ENCODE data around the gene SUCLG2.
"Not testable (repeated sequence)": the region's sequence is repeated elsewhere in the genome, so short reads cannot be mapped to it uniquely, and the experiment has no call there.

The SUCLG2 gene

DNA sequence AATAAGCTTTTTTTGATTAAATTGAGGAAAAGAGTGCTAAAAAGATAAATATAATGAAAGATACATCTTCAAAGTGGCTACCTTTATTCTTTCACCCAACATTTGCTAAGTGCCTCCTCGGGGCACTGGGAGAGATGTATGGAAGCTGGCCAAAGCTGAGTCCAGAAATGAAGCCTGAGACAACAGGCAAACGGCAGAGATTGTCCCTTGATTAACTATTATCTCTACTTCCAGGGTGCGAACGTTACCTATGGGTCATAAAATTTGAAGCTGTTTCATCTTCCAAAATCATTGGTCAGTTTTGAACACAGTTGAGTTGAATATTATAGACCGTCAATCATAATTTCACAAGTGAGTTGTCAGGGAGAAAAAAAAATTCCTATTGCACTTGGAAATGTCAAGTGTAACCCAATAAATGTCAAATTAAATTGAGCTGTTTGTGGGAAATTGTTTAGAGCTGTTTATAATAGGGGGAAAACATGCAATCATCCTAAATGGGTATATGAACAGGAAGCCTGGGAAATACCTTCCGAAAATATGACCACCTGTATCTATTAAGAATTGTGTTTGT, 73.9 kb downstream of the SUCLG2 start:
- intact Hi-C loops (cut with DNase I), result no loop called here
- no peak for DNase-seq

- DNase-seq, result no peak
- intact Hi-C loops (cut with DNase I), result no loop called here
Measured at GRCh38 chr3:67578416-67578815, 76.0 kb downstream of the SUCLG2 start.

- no peak for DNase-seq
- intact Hi-C loops (cut with DNase I), result no loop called here
Measured at GRCh38 chr3:67576441-67576840, 78.0 kb downstream of the SUCLG2 start.

GRCh38 chr3:67569324-67569723, 85.1 kb downstream of the SUCLG2 start:
- intact Hi-C loops (cut with DNase I), result no loop called here

DNA sequence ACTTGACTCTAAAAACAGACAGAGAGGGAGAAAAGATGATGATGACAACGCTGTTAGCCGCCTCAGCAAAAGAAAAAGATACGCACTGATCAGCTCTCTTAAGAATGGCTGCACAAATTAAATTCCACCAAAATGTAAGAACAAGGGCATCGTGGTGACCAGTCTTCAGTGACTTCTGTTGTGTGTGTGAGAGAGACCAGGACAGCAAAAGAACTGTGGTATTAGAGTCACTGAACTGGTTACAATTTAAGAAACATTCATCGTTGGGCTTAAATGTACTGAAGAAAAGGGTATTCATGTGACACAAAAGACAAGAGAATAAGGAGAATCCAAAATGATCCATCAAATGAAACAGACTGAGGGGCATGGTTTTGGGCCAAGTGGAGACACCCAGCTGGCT, 86.5 kb downstream of the SUCLG2 start:
- intact Hi-C loops (cut with DNase I), result no loop called here

More at GRCh38 chr3:67569324-67569723, 85.1 kb downstream of the SUCLG2 start:
- no peak for DNase-seq

GRCh38 chr3:67564973-67565372, 89.4 kb downstream of the SUCLG2 start:
- intact Hi-C loops (cut with DNase I), result no loop called here
- DNase-seq, result no peak

More for the DNA sequence above, 86.5 kb downstream of the SUCLG2 start:
- DNase-seq, result no peak

DNA sequence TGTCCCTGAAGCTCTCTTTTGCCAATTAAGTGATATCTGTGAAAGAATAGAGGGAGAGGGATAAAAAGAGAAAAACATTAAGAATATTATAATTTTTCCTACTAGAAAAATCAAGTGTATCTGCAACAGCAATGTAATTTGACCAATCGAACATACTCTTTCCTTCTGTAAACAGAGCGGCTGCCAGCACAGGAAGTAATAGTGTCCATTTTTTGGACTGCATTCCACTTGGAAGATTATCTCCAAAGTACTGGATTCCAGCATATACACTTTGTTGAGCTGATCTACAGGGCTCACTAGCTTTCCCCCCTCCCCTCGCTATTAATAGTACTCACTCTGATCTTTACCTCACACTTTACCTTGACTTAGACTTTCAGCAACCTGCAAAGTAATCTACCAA, 90.4 kb downstream of the SUCLG2 start:
- intact Hi-C loops (cut with DNase I), result no loop called here
- no peak for DNase-seq

DNA sequence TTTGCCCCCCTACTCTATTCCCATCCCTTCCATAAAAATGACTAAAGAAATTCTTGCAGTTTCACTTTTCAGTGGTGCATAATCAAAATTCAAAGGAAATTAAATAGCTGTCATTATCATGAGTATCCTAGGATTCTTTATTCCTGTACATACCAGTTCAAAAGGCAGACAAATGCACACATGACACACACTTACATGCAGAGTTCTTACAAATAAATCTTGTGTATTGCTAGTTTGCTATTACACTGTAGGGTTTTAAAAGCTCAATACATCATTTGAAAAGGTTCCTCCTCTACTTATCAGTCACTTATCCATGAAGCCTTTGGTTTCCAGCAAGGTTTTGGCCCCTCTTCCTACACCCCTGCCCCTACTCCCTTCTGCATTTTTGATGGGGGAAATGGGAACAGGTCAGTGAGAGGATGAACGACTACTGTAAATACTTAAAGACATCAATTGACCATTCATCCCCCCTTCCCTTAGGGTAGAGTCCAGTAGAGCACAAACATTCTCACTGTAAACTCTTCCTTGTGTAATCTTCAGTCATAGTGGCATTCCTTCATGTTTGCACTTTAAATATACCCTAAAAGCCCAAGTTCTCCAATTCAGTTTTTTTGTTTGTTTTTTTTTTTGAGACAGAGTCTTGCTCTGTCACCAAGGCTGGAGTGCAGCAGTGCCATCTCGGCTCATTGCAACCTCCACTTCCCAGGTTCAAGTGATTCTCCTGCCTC, 92.6 kb downstream of the SUCLG2 start:
- DNase-seq, result no peak
- intact Hi-C loops (cut with DNase I), result no loop called here

- no peak for DNase-seq
- intact Hi-C loops (cut with DNase I), result no loop called here
Measured at GRCh38 chr3:67561266-67561665, 93.1 kb downstream of the SUCLG2 start.

DNA sequence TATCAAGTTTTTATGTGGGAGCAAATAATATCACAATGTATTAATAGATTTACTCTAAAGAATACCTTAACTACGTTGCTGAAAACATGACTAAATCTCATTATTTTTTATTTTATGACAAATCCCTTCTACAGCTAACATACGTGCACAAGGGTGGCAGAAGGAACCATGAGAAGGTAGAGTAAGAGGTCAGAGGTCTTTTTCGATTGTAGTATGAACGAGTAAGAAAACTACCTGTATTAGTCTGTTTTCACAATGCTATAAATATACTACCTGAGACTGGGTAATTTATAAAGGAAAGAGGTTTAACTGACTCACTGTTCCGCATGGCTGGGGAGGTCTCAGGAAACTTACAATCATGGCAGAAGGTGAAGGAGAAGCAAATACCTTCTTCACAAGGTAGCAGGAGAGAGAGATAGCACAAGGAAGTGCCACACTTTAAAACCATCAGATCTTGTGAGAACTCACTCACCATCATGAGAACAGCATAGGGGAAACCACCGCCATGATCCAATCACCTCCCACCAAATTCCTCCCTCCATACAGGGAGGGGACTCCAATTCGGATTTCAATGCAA, 95.3 kb downstream of the SUCLG2 start:
- intact Hi-C loops (cut with DNase I), result no loop called here
- no peak for DNase-seq

DNA sequence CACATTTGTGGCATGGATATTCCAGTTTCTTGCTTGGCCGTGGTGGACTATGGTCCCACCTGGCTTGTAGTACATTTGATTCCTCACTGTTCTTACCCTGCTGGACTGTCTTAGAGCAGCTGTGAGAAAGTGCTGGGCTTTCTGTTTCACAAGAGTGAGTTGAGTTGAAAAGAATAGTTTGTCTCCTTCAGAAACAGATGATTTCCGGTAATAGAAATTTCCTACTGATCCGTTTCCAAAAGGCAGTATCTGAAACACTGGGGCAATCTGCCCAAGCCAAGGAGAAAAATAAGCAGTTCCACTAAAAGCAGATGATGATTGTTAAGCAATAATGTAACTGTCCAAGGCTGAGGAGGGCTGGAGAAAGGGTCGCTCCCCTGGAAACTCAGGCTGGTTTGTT, 96.0 kb downstream of the SUCLG2 start:
- intact Hi-C loops (cut with DNase I), result no loop called here
- DNase-seq, result no peak

DNA sequence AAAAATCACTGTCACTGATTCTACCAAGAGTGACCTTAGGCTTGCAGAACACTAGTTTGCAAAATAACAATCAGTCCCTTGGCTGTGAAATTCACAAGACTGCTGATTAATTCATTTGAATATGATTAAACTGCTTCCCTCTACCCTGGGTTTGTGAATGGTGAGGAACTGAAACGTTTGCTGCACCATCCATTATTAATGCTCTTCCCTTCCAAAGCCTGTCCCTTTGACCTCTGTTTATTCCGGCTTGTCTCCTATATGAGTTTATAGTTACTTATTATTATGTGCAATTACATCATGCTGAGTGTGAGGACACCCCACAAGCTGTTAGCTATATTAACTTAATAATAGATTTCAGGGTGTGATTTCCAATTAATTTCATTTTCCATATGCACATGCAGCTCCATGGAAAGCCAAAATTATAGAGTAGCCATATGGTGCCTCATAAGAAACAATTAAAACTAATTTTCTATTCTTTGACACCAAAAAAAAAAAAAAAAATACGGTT, 96.5 kb downstream of the SUCLG2 start:
- intact Hi-C loops (cut with DNase I), result no loop called here
- DNase-seq, result no peak

DNA sequence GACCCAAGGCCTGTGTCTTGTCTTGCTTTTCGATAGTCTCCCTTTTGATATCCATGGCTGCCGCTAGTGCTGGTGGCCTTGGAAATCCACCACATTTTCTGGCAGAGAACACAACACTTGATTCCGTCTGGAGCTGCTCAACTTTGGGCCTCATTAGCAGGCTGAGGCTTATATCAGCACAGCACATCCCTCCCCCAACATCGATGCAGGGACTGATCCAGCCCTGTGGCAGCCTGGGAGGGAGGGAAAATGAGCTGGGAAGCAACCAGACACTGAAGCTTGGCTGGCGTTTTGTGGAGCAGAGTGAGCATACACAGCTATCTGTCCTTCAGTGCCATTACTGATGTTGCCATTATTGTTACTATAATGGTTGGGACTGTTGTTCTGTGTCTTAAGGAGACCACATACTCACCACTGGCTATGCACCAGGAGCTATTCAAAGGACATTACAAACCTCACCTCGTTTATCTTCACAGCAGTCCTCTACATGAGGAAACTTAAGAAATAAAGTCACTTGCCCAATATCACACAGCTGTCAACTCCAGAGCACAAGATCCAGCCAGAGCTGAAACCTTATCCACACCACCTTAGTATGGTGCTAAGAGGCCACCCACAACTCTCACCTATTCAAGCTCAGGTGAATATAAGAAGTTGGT, 102.9 kb downstream of the SUCLG2 start:
- intact Hi-C loops (cut with DNase I), result no loop called here
- peak in 2 of 42 donors; percentile 8 to 39 for DNase-seq

DNA sequence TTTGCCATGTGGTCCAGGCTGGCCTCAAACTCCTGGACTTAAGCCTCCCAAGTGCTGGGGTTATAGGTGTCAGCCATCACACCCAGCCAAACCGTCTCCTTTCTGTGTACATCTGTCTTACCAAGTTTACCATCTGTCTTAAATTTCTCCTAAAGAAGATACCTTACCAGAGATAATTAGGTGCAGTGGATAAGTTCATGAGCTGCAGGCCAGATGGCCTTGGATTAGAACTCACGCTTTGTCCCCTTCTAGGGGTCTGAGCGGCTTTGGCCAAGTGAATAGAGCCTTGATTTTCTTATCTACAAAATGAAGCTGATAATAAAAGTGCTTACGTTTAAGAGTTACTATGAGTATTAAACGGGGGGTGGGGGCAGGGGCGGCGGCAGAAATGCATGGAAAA, 103.9 kb downstream of the SUCLG2 start:
- intact Hi-C loops (cut with DNase I), result no loop called here

DNA sequence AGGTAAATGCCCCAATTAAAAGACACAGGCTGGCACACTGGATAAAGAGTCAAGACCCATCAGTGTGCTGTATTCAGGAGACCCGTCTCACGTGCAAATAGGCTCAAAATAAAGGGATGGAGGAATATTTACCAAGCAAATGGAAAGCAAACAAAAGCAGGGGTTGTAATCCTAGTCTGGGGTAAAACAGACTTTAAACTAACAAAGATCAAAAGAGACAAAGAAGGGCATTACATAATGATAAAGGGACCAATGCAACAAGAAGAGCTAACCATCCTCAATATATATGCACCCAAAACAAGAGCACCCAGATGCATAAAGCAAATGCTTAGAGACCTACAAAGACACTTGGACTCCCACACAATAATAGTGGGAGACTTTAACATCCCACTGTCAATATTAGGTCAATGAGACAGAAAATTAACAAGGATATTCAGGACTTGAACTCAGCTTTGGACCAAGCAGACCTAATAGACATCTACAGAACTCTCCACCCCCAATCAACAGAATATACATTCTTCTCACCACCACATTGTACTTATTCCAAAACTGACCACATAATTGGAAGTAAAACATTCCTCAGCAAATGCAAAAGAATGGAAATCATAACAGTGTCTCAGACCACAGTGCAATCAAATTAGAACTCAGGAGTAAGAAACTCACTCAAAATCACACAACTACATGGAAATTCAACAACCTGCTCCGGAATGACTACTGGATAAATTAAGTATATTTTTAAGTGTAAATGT, 111.7 kb downstream of the SUCLG2 start:
- DNase-seq; intact Hi-C loops (cut with DNase I): not testable (repeated sequence)

More for the DNA sequence above, 103.9 kb downstream of the SUCLG2 start:
- DNase-seq, result no peak

GRCh38 chr3:67540198-67540894, 114.1 kb downstream of the SUCLG2 start:
- DNase-seq, result no peak
- intact Hi-C loops (cut with DNase I), result no loop called here

DNA sequence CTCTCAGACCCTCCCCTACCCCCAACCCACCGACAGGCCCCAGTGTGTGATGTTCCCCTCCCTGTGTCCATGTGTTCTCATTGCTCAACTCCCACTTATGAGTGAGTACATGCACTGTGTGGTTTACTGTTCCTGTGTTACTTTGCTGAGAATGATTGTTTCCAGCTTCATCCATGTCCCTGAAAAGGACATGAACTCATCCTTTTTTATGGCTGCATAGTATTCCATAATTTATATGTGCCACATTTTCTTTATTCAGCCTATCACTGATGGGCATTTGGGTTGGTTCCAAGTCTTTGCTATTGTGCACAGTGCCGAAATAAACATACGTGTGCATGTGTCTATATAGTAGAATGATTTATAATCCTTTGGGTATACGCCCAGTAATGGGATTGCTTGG, 117.2 kb downstream of the SUCLG2 start:
- DNase-seq; intact Hi-C loops (cut with DNase I): not testable (repeated sequence)

DNA sequence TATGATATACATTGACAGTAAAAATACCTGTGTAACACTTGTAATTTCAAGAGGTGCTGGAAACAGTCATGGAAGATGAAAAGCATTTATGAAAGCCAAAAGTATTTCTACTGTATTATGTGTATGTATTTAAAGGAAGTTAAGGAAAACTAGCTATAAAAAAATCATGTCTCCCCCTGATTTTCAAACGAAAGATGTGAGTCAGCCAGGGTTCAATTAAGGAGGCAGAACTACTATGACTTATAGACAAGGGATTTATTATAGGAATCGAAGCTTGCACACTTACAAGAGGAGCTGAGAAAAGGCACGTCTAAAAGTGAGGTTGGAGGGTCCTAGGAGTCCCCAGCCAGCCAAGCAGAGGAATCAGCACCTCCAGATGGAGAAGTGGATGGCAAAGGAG, 119.4 kb downstream of the SUCLG2 start:
- intact Hi-C loops (cut with DNase I), result no loop called here
- no peak for DNase-seq

GRCh38 chr3:67534594-67534993, 119.8 kb downstream of the SUCLG2 start:
- DNase-seq, result no peak
- intact Hi-C loops (cut with DNase I), result no loop called here

Data from head of caudate nucleus (tissue), 42 donors.